ENCODE results near the gene LENG9. TPM values are rescaled to one million over a fixed set of nuclear protein-coding genes. Genes with fewer than 3 reads are reported as not detected.

LENG9 gene
- total RNA-seq, 4 donors from 2014 or later = 4.5 to 9.2 (median 6.5) TPM

DNA sequence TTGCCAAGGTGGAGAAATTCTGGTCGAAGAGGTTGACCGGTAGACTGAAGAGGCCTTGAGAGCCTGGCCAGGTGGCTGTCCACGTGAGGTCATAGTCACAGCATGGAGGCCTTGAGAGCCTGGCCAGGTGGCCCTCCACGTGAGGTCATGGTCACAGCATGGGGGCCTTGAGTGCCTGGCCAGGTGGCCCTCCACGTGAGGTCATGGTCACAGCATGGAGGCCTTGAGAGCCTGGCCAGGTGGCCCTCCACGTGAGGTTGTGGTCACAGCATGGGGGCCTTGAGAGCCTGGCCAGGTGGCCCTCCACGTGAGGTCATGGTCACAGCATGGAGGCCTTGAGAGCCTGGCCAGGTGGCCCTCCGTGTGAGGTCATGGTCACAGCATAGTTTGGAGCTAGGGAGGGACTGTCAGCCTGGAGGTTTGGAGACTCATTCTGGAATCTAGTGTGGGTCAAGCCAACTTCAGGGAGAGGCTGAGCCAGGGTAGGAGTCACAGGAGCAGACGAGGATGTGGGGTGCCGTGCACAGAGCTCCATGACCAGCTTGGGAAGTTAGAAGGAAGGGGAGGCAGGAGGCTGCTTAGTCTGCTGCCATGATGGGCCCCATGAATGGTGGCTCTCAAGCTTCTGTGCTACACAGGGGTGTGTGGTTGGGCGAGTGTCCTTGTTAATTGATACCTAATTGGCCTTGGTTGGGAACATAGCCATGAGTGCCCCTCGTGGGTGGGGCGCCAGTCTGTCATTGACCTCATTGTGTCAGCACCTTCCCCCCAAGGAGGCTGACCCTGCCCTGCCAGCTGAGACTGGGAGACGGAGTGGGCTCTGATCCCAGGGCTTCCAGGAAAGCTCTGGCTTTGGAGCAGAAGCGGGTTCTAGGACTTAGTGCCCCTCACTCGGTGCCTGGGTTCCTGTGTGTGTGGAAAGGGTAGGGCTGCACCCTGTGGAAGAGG is 4.0 kb downstream of the LENG9 start:
- WGBS, 2 donors = 78 to 81% methylated on average over 14 to 15 of the region's 16 CpGs
- intact Hi-C loops (cut with DNase I; ENCODE audit: low total_unique reads) = no loop called here
- H3K4me3 ChIP-seq (ENCODE audit: low read depth, poor library complexity, severe bottlenecking) = no peak overlapping the region
- no peak for DNase-seq (ENCODE audit: low spot score in 2 of 2)
- TF ChIP-seq POLR2A (IDR thresholded peaks at IDR 0.05) = no peak
- TF ChIP-seq, protein P1, sequence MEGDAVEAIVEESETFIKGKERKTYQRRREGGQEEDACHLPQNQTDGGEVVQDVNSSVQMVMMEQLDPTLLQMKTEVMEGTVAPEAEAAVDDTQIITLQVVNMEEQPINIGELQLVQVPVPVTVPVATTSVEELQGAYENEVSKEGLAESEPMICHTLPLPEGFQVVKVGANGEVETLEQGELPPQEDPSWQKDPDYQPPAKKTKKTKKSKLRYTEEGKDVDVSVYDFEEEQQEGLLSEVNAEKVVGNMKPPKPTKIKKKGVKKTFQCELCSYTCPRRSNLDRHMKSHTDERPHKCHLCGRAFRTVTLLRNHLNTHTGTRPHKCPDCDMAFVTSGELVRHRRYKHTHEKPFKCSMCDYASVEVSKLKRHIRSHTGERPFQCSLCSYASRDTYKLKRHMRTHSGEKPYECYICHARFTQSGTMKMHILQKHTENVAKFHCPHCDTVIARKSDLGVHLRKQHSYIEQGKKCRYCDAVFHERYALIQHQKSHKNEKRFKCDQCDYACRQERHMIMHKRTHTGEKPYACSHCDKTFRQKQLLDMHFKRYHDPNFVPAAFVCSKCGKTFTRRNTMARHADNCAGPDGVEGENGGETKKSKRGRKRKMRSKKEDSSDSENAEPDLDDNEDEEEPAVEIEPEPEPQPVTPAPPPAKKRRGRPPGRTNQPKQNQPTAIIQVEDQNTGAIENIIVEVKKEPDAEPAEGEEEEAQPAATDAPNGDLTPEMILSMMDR (IDR thresholded peaks at IDR 0.05) = no peak

DNA sequence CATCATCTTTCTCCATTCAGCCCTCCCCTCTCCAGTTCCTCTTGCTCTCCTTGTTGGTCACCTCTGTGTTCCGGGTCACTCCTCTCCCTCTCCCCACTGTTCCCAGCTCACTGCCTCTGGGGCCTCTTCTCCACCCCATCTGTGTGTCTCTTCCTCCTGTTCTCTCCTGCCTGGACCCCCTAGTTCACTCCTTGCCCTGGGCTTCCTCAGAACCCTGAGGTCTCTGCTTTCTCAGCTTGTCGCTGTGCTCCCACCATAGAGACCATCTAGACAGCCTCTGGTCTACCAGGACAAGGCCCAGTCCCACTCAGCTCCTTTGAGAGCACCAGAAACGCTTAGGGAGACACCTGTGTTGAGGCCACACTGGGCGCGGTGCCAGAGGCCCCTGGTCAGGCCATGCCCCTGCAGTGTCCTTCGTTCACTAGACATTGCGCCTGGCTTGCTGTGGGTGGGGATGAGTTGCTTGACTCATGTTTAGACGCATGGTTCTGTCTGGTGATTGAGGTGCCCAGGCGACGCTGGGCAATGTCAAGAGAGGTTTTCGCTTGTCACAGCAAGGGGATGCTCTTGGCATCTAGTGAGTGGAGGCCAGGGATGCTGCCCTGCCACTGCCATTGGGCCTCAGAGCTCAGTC is 4.8 kb downstream of the LENG9 start:
- 83% methylated on average over 10 to 11 of the region's 11 CpGs for WGBS, 2 donors

DNA sequence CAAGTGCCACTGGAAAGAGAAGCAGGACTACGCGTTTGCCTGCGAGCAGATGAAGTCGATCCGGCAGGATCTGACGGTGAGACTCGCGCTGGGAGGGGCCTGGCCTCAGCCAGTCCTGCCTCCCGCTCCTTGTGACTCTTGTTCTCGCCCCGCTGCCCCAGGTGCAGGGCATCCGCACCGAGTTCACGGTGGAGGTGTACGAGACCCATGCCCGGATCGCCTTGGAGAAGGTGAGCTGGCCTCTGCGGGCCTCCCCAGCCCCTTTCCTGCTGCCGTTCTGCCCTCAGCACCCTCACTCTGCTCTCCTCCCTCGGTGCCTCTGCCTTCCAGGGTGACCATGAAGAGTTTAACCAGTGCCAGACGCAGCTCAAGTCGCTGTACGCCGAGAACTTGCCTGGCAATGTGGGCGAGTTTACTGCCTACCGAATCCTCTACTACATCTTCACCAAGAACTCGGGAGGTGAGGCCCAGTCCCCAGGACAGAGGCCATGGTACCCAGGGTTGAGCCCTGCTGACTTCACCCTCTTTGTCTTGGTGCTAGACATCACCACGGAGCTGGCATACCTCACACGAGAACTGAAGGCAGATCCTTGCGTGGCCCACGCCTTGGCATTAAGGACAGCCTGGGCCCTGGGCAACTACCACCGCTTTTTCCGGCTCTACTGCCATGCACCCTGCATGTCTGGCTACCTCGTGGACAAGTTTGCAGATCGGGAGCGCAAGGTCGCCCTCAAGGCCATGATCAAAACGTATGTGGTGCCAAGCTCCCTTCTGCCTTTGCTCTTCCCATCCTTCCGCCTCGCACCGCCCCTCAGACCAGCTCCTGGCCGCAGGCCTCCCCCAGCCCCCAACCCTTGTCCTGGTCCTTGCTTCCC is 5.6 kb downstream of the LENG9 start:
- 91 to 92% methylated on average over 42 of the region's 42 CpGs for WGBS, 2 donors
- intact Hi-C loops (cut with DNase I; ENCODE audit: low total_unique reads) = no loop called here
- H3K4me3 ChIP-seq (ENCODE audit: low read depth, poor library complexity, severe bottlenecking) = no peak overlapping the region
- TF ChIP-seq, protein P1 (IDR thresholded peaks at IDR 0.05) = no peak
- TF ChIP-seq POLR2A (IDR thresholded peaks at IDR 0.05) = no peak
- no peak for DNase-seq (ENCODE audit: low spot score in 2 of 2)

More for the DNA sequence above, 4.8 kb downstream of the LENG9 start:
- TF ChIP-seq, protein P1 (IDR thresholded peaks at IDR 0.05) = no peak
- TF ChIP-seq POLR2A (IDR thresholded peaks at IDR 0.05) = no peak
- no peak for DNase-seq (ENCODE audit: low spot score in 2 of 2)
- intact Hi-C loops (cut with DNase I; ENCODE audit: low total_unique reads) = no loop called here
- H3K4me3 ChIP-seq (ENCODE audit: low read depth, poor library complexity, severe bottlenecking) = no peak overlapping the region

DNA sequence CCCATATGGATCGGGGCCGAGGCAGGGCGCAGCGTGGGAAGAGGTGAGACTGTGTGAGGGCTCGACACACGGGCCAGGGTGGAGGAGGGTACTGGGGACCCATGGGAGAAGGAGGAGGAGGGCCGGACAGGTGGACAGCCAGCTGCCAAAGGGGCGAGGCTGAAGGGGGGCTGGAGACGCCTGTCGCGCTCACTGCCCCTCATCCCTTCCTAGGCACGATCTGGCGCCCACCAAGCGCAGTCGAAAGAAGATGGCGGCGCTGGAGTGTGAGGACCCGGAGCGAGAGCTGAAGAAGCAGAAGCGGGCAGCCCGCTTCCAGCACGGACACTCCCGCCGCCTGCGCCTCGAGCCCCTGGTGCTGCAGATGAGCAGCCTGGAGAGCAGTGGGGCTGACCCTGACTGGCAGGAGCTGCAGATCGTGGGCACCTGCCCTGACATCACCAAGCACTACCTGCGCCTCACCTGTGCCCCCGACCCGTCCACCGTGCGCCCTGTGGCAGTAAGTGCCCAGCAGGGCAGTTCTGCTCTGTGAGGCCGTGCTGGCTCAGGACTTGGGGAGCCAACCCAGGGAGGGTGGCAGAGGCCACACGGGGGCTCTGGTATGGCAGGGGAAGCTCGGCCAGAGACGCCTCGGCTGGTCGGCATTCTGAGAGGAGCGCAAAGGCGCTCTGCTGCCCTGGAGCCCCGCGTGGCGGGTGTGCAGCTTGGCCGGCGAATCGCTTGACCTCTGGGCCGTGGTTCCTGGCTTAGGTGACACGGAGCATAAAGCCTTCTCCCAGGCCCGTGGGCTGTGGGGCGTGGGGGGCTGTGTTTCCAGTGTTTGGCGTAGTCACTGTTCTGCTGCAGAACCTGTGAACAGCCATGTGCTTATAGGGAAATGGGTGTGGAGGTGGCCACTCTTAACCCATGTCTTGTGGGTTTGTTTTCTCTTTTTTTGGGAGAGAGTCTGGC is 6.9 kb downstream of the LENG9 start:
- 92% methylated on average over 51 of the region's 51 CpGs for WGBS, 2 donors
- peak in 1 of 2 donors; percentile 80 for DNase-seq (ENCODE audit: low spot score in 2 of 2)
- TF ChIP-seq, protein P1 (IDR thresholded peaks at IDR 0.05) = no peak
- TF ChIP-seq POLR2A (IDR thresholded peaks at IDR 0.05) = no peak

More for the DNA sequence above, 6.9 kb downstream of the LENG9 start:
- H3K4me3 ChIP-seq (ENCODE audit: low read depth, poor library complexity, severe bottlenecking) = no peak overlapping the region
- intact Hi-C loops (cut with DNase I; ENCODE audit: low total_unique reads) = no loop called here

Measured in lower leg skin (tissue), 4 donors.